ENCODE measurements around the gene BSG.

- TF ChIP-seq EZH2 (IDR thresholded peaks at IDR 0.05) (no peak), POLR2AphosphoS5 (IDR thresholded peaks at IDR 0.05; ENCODE audit: borderline replicate concordance, low read depth, low read length) (no peak), FOXP2 (optimal IDR thresholded peaks at IDR 0.05; ENCODE audit: control extremely low read depth, extremely low read length, insufficient read depth) (no peak)
These were observed 20.7 kb downstream of the BSG start for GRCh38 chr19:593055-593454.
